ENCODE measurements around the gene ECEL1. TPM values are rescaled to one million over a fixed set of nuclear protein-coding genes. Genes with fewer than 3 reads are reported as not detected.

Gene ECEL1
- total RNA-seq, 4 donors from 2014 or later, result 1.9 to 10.8 TPM; not detected in 2

DNA sequence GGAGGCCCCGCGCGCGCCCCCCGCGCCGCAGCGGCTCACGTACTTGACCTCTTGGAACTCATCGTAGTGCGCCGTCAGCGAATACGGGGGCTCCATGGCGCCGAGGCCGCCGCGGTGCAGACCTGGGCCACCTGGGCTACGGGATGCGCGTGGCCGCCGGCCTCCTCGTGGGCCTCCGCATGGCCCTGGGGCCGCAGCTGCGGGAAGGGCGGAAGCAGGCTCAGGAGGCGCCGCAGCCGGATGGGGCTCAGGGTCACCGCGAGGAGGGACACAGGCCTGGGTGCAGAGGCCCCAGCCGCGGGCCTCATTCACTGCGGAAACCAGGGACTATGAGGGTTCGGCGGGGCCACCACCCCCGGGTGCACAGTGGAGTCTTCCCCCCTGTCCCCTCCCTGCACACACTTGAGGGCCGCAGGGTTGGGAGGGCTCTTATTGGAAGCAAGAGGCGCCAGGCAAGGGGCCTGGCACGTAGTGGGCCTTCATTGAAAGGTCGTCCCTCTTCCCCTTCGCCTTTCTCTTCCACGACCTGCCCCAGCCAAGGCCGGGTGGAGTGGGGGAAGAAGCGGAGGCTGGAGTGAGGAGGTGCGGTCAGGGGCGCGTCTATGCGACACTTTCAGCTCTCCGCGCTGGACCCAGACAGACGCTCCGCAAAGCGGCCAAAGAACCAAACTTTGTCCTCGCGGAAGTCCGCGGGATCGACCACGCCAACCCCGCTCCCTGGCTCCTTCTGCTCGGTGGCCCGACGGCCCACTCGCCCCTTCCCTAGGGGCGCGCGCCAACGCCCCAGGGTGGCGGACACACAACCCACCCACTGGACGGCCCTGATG, 863 bp downstream of the ECEL1 start:
- peaks cover 0 to 6% of the 10 kb centered on the region in 2 donors for H3K4me1 ChIP-seq
- H3K27ac ChIP-seq, result no peak overlapping the region
- intact Hi-C loops (cut with DNase I; ENCODE audit: low total_unique reads), result no loop called here
- TF ChIP-seq, protein P1, sequence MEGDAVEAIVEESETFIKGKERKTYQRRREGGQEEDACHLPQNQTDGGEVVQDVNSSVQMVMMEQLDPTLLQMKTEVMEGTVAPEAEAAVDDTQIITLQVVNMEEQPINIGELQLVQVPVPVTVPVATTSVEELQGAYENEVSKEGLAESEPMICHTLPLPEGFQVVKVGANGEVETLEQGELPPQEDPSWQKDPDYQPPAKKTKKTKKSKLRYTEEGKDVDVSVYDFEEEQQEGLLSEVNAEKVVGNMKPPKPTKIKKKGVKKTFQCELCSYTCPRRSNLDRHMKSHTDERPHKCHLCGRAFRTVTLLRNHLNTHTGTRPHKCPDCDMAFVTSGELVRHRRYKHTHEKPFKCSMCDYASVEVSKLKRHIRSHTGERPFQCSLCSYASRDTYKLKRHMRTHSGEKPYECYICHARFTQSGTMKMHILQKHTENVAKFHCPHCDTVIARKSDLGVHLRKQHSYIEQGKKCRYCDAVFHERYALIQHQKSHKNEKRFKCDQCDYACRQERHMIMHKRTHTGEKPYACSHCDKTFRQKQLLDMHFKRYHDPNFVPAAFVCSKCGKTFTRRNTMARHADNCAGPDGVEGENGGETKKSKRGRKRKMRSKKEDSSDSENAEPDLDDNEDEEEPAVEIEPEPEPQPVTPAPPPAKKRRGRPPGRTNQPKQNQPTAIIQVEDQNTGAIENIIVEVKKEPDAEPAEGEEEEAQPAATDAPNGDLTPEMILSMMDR (IDR thresholded peaks at IDR 0.05), result no peak
- no peak for TF ChIP-seq POLR2A (IDR thresholded peaks at IDR 0.05)
- no peak for DNase-seq
- H3K27me3 ChIP-seq, result peaks cover 3 to 17% of the 10 kb centered on the region in 2 donors
- H3K36me3 ChIP-seq, result no peaks in the 10 kb centered on the region
- H3K9me3 ChIP-seq, result no peaks in the 10 kb centered on the region
- peak overlapping the region in 1 of 2 donors; percentile 20 for H3K4me3 ChIP-seq

DNA sequence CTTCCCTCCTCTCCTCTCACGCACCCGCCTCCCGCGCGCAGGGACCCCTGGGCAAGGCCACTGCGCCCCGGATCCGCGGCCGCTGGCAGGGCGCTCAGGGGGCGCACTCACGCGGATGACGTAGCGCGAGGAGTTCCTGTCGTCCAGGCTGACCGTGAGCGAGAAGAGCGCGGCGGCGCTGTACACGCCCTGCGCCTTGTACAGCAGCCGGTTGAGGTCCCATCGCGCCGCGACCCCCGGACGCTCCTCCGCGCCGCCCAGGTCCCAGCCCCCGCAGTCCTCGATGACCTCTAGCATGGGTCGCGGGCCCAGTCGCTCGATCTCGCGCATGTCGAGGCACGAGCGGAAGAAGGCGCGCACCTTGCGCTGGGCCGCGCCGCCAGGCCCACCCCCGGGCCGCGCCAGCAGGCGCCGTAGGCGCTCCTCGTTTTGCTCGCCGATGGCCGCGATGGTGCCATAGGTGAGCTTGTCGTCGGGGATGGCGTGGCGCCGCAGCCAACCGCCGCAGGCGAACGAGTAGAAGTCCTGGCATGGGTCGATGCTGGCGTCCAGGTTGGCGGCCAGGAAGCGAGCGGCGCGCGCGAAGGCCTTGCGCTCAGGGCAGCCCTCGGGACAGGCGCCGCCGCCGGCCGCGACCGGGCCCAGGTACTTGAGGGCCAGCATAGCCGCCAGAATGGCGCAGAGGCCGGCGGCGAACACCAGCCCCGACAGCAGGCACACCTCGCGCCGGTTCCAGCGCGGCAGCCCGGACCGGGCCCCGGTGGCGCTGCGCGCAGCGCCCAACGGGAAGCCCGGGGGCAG, 1.7 kb downstream of the ECEL1 start:
- H3K27ac ChIP-seq, result no peak overlapping the region
- intact Hi-C loops (cut with DNase I; ENCODE audit: low total_unique reads), result no loop called here
- H3K9me3 ChIP-seq, result no peaks in the 10 kb centered on the region
- no peak overlapping the region for H3K4me3 ChIP-seq
- peaks cover 0 to 6% of the 10 kb centered on the region in 2 donors for H3K4me1 ChIP-seq
- no peaks in the 10 kb centered on the region for H3K36me3 ChIP-seq
- TF ChIP-seq, protein P1 (IDR thresholded peaks at IDR 0.05), result no peak
- no peak for TF ChIP-seq POLR2A (IDR thresholded peaks at IDR 0.05)
- peaks cover 3 to 17% of the 10 kb centered on the region in 2 donors for H3K27me3 ChIP-seq
- no peak for DNase-seq

DNA sequence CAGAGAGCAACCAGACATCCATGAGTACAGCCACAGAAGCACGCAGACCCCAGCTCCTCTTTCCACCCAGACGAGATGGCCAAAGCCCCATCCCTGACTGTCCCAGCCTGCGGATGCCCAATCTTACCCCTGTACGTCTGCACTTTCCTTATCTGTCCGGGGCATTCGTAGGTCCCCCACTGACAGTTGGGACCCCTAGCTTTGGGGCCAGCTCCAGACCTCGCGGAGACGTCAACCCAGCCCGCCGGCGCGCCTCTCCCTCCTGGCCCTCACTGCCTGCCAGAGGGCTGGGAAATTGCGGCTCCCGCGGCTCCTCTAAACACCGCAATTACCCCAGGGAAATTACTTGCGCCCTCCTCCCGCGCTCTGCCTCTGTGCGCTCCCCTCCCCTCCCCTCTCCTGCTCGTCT, 2.3 kb downstream of the ECEL1 start:
- Histone ChIP-seq H3K27me3 (peaks cover 3 to 17% of the 10 kb centered on the region in 2 donors), H3K9me3 (no peaks in the 10 kb centered on the region), H3K27ac (no peak overlapping the region), H3K4me3 (no peak overlapping the region), H3K36me3 (no peaks in the 10 kb centered on the region), H3K4me1 (peaks cover 0 to 6% of the 10 kb centered on the region in 2 donors)
- no peak for TF ChIP-seq POLR2A (IDR thresholded peaks at IDR 0.05)
- TF ChIP-seq, protein P1 (IDR thresholded peaks at IDR 0.05), result no peak
- no peak for DNase-seq
- intact Hi-C loops (cut with DNase I; ENCODE audit: low total_unique reads), result no loop called here

DNA sequence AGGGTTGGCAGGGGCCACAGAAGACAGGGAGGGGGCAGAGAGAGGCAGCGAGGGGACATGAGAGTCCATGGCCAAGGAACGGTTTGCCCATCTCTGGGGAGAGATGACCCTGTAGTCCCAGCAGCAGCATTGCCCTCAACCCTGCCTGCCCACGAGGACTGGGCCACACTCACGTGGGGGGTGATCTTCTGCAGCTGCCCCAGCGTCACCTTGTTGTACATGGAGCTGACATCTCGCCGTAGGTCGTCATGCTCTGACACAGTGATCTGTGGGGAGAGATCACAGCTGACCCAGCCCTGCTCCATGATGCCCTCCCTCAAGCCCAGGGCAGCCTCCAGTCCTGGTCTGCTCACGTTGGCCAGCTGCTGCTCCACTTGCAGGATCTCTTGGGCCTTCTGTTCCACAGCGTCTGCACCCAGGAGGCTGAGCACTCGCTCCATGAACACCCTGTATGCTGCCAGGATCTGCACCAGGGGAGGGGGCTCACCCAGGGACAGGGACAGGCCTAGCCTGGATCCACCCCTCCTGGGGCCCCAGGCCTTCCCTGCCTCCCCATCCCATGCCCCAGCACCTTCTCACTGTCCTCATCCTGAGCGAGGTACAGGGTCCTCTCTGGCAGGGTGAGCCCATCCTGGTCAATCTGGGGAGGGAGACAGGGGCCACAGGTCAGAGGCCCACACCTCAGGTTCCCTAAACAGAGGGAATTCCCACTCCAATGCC, 2.8 kb downstream of the ECEL1 start:
- DNase-seq, result no peak
- peaks cover 0 to 6% of the 10 kb centered on the region in 2 donors for H3K4me1 ChIP-seq
- no peaks in the 10 kb centered on the region for H3K9me3 ChIP-seq
- no peak overlapping the region for H3K4me3 ChIP-seq
- intact Hi-C loops (cut with DNase I; ENCODE audit: low total_unique reads), result no loop called here
- H3K27ac ChIP-seq, result no peak overlapping the region
- peaks cover 3 to 17% of the 10 kb centered on the region in 2 donors for H3K27me3 ChIP-seq
- TF ChIP-seq POLR2A (IDR thresholded peaks at IDR 0.05), result no peak
- TF ChIP-seq, protein P1 (IDR thresholded peaks at IDR 0.05), result no peak
- no peaks in the 10 kb centered on the region for H3K36me3 ChIP-seq

Data from uterus (tissue), 4 donors.